CD4-positive, CD25-positive, alpha-beta regulatory T cell (primary cell): Measurements from ENCODE around the gene PGA5. TPM values are rescaled to one million over a fixed set of nuclear protein-coding genes. Genes with fewer than 3 reads are reported as not detected.
"Not testable (repeated sequence)": the region's sequence is repeated elsewhere in the genome, so short reads cannot be mapped to it uniquely, and the experiment has no call there.

ENCODE experiments used
- ATAC-seq, 2 donors: fragments of 150-1000 bp; cut with Tn5 transposase; one replicate each; pipeline ENCODE4 v1.10.0; 2021; ENCODE audit warnings: low read depth in 2 of 2, moderate number of reproducible peaks in 2 of 2, moderate library complexity in 1 of 2
- DNase-seq, 3 donors: peaks; one replicate each; pipeline versions ENCODE4 v3.0.0 to v3.0.0-alpha.2; 2012 to 2022; ENCODE audit warnings: mixed read lengths in 1 of 3
- H3K27ac ChIP-seq: one replicate; pipeline ENCODE4 v1.7.0; 2013; ENCODE audit warnings: mild to moderate bottlenecking, low read length; ENCODE audit not compliant: insufficient read depth, poor library complexity, severe bottlenecking
- H3K27me3 ChIP-seq: one replicate; pipeline ENCODE4 v1.7.0; 2013; ENCODE audit warnings: low read length; ENCODE audit not compliant: control insufficient read depth, insufficient read depth
- H3K36me3 ChIP-seq: one replicate; pipeline ENCODE4 v1.7.0; 2013; ENCODE audit warnings: mild to moderate bottlenecking, low read length, moderate library complexity; ENCODE audit not compliant: control insufficient read depth, insufficient read depth
- H3K4me1 ChIP-seq: 2 replicates; pipeline ENCODE4 v1.7.0; 2013; ENCODE audit warnings: mild to moderate bottlenecking, low read length; ENCODE audit not compliant: insufficient read depth, control insufficient read depth, poor library complexity, severe bottlenecking
- H3K4me3 ChIP-seq: one replicate; pipeline ENCODE4 v1.7.0; 2013; ENCODE audit warnings: low read depth, mild to moderate bottlenecking, low read length, moderate library complexity
- H3K9me3 ChIP-seq, 2 experiments: 1 replicate in 1 of 2; 2 replicates in 1 of 2; pipeline ENCODE4 v1.7.0; 2013; ENCODE audit warnings: low read length in 2 of 2, mild to moderate bottlenecking in 1 of 2, moderate library complexity in 1 of 2; ENCODE audit not compliant: control insufficient read depth in 2 of 2
- H3K27ac Mint-ChIP-seq, 3 donors: one replicate each; pipeline ENCODE4 v1.8.0; 2020 to 2022; ENCODE audit warnings: mild to moderate bottlenecking in 3 of 3, mixed read lengths in 3 of 3, moderate library complexity in 2 of 3
- H3K27me3 Mint-ChIP-seq: one replicate; pipeline ENCODE4 v1.8.0; 2022; ENCODE audit warnings: mild to moderate bottlenecking, mixed read lengths
- H3K36me3 Mint-ChIP-seq: one replicate; pipeline ENCODE4 v1.8.0; 2020; ENCODE audit warnings: mixed read lengths
- H3K4me1 Mint-ChIP-seq, 4 donors: one replicate each; pipeline ENCODE4 v1.8.0; 2020 to 2022; ENCODE audit warnings: mixed read lengths in 4 of 4, mild to moderate bottlenecking in 1 of 4
- H3K4me3 Mint-ChIP-seq, 4 donors: one replicate each; pipeline ENCODE4 v1.8.0; 2020 to 2022; ENCODE audit warnings: mild to moderate bottlenecking in 4 of 4, mixed read lengths in 4 of 4, moderate library complexity in 3 of 4
- H3K9me3 Mint-ChIP-seq, 7 donors: one replicate each; pipeline ENCODE4 v1.8.0; 2020 to 2022; ENCODE audit warnings: mixed read lengths in 7 of 7, mild to moderate bottlenecking in 3 of 7, moderate library complexity in 2 of 7
- polyA plus RNA-seq, 4 donors: library from polyadenylated mRNA; unstranded; fragments of 300-500 nt; fragmentation: Illumina TruSeq; gene quantifications; one replicate each; pipeline ENCODE4 v1.2.3, GENCODE V29; 2021
- total RNA-seq: library from RNA; stranded (reverse); gene quantifications from one replicate; pipeline ENCODE4 v1.2.3, GENCODE V29; 2022

Gene PGA5
- total and polyA plus RNA-seq, 5 donors from 2014 or later: not detected

GRCh38 chr11:61202950-61203746 is 37.8 kb upstream of the PGA5 start, which contains the start of gene PGA3:
PGA3 (plus strand) TSS chr11:61203515; CDS start chr11:61203565, 50 bp downstream.
- not testable (repeated sequence) for H3K9me3 Mint-ChIP-seq, H3K27ac ChIP-seq, H3K4me1 ChIP-seq, DNase-seq, H3K27me3 ChIP-seq, H3K4me3 ChIP-seq, H3K36me3 ChIP-seq, H3K9me3 ChIP-seq, ATAC-seq, H3K4me3 Mint-ChIP-seq, H3K36me3 Mint-ChIP-seq, H3K4me1 Mint-ChIP-seq
- peaks cover 25% of the 10 kb centered on the region for H3K27me3 Mint-ChIP-seq
- peak within 1 kb of the TSS in 1 of 3 donors; percentile 48 for H3K27ac Mint-ChIP-seq

- peaks cover 25% of the 10 kb centered on the region for H3K27me3 Mint-ChIP-seq
- not testable (repeated sequence) for H3K27ac Mint-ChIP-seq, ATAC-seq, H3K4me3 ChIP-seq, H3K36me3 Mint-ChIP-seq, H3K9me3 Mint-ChIP-seq, H3K27me3 ChIP-seq, H3K4me1 Mint-ChIP-seq, H3K4me3 Mint-ChIP-seq, H3K27ac ChIP-seq, H3K36me3 ChIP-seq, H3K9me3 ChIP-seq, DNase-seq, H3K4me1 ChIP-seq
These were observed 37.1 kb upstream of the PGA5 start for GRCh38 chr11:61203873-61204272.

- peaks cover 25% of the 10 kb centered on the region for H3K27me3 Mint-ChIP-seq
- H3K4me1 ChIP-seq, H3K36me3 Mint-ChIP-seq, H3K9me3 ChIP-seq, H3K4me3 Mint-ChIP-seq, H3K4me1 Mint-ChIP-seq, H3K9me3 Mint-ChIP-seq, H3K4me3 ChIP-seq, H3K27ac Mint-ChIP-seq, ATAC-seq, H3K27ac ChIP-seq, DNase-seq, H3K27me3 ChIP-seq, H3K36me3 ChIP-seq: not testable (repeated sequence)
These were observed 36.4 kb upstream of the PGA5 start for GRCh38 chr11:61204502-61205059.

- not testable (repeated sequence) for H3K27me3 ChIP-seq, ATAC-seq, H3K4me3 Mint-ChIP-seq, H3K27ac ChIP-seq, DNase-seq, H3K4me1 Mint-ChIP-seq, H3K36me3 Mint-ChIP-seq, H3K4me3 ChIP-seq, H3K36me3 ChIP-seq, H3K9me3 Mint-ChIP-seq, H3K4me1 ChIP-seq, H3K27me3 Mint-ChIP-seq, H3K27ac Mint-ChIP-seq, H3K9me3 ChIP-seq
These were observed 33.2 kb upstream of the PGA5 start for GRCh38 chr11:61207636-61208310.

- H3K27ac ChIP-seq, H3K4me3 ChIP-seq, H3K36me3 ChIP-seq, H3K27me3 Mint-ChIP-seq, DNase-seq, H3K27ac Mint-ChIP-seq, H3K4me3 Mint-ChIP-seq, H3K27me3 ChIP-seq, H3K4me1 Mint-ChIP-seq, ATAC-seq, H3K9me3 ChIP-seq, H3K36me3 Mint-ChIP-seq, H3K9me3 Mint-ChIP-seq, H3K4me1 ChIP-seq: not testable (repeated sequence)
These were observed 30.3 kb upstream of the PGA5 start for GRCh38 chr11:61210629-61211028.

- H3K4me3 ChIP-seq, H3K27me3 Mint-ChIP-seq, H3K27me3 ChIP-seq, H3K36me3 Mint-ChIP-seq, H3K9me3 Mint-ChIP-seq, DNase-seq, H3K4me1 Mint-ChIP-seq, H3K27ac ChIP-seq, H3K36me3 ChIP-seq, ATAC-seq, H3K9me3 ChIP-seq, H3K4me1 ChIP-seq, H3K27ac Mint-ChIP-seq, H3K4me3 Mint-ChIP-seq: not testable (repeated sequence)
These were observed 29.5 kb upstream of the PGA5 start for GRCh38 chr11:61211327-61211952.

- H3K27me3 Mint-ChIP-seq, H3K36me3 Mint-ChIP-seq, H3K4me3 ChIP-seq, H3K9me3 ChIP-seq, H3K27ac ChIP-seq, H3K27ac Mint-ChIP-seq, ATAC-seq, H3K4me1 ChIP-seq, H3K36me3 ChIP-seq, H3K27me3 ChIP-seq, H3K4me3 Mint-ChIP-seq, H3K4me1 Mint-ChIP-seq, H3K9me3 Mint-ChIP-seq, DNase-seq: not testable (repeated sequence)
These were observed 28.8 kb upstream of the PGA5 start for GRCh38 chr11:61212202-61212601.
